DND-41 (cell line): Measurements from ENCODE around the gene KXD1.

Source experiments
- ATAC-seq: fragments of 200-7000 bp; cut with Tn5 transposase; 3 replicates; pipeline ENCODE4 v1.9.1; 2021; ENCODE audit warnings: low read depth; ENCODE audit not compliant: insufficient read depth
- DNase-seq: peaks from one replicate; pipeline ENCODE4 v3.0.0-alpha.2; 2020
- H2AFZ ChIP-seq: 2 replicates; pipeline ENCODE4 v1.6.0; 2012; ENCODE audit warnings: low read depth, low read length
- H3K27ac ChIP-seq: 2 replicates; pipeline ENCODE4 v1.5.1; 2012; ENCODE audit warnings: low read length, inconsistent platforms
- H3K27me3 ChIP-seq: fragments of 200-600 bp; sonication (generic); 2 replicates; pipeline ENCODE4 v1.6.0; 2012; ENCODE audit warnings: low read length, mild to moderate bottlenecking, inconsistent platforms; ENCODE audit not compliant: insufficient read depth, poor library complexity
- H3K36me3 ChIP-seq: 2 replicates; pipeline ENCODE4 v1.5.1; 2012; ENCODE audit warnings: low read length, inconsistent platforms; ENCODE audit not compliant: insufficient read depth
- H3K4me1 ChIP-seq: 2 replicates; pipeline ENCODE4 v1.5.1; 2012; ENCODE audit warnings: mild to moderate bottlenecking, low read length; ENCODE audit not compliant: insufficient read depth
- H3K4me2 ChIP-seq: 2 replicates; pipeline ENCODE4 v1.6.0; 2012; ENCODE audit warnings: mild to moderate bottlenecking, moderate library complexity, low read length, inconsistent platforms; ENCODE audit not compliant: insufficient read depth
- H3K4me3 ChIP-seq, 2 experiments: fragments of 200-600 bp in 1 of 2; shearing (Covaris generic) in 1 of 2; 2 replicates each; pipeline ENCODE4 v1.5.1; 2012 to 2016; ENCODE audit warnings: inconsistent platforms in 2 of 2, low read length in 2 of 2, mild to moderate bottlenecking in 2 of 2, low read depth in 1 of 2, moderate library complexity in 1 of 2
- H3K79me2 ChIP-seq: 2 replicates; pipeline ENCODE4 v1.6.0; 2012; ENCODE audit warnings: low read length, inconsistent platforms; ENCODE audit not compliant: insufficient read depth
- H3K9ac ChIP-seq: 2 replicates; pipeline ENCODE4 v1.6.0; 2012; ENCODE audit warnings: low read depth, mild to moderate bottlenecking, inconsistent platforms, low read length, moderate library complexity
- H3K9me3 ChIP-seq: 2 replicates; pipeline ENCODE4 v1.5.1; 2012; ENCODE audit warnings: low read length, moderate library complexity, mild to moderate bottlenecking, inconsistent platforms; ENCODE audit not compliant: insufficient read depth, severe bottlenecking
- H4K20me1 ChIP-seq: 2 replicates; pipeline ENCODE4 v1.6.0; 2012; ENCODE audit warnings: low read length; ENCODE audit not compliant: insufficient read depth
- EZH2 ChIP-seq: IDR thresholded peaks from 3 replicates; pipeline ENCODE4 v1.6.1; 2012; ENCODE audit warnings: borderline replicate concordance, low read depth, mild to moderate bottlenecking, moderate library complexity, low read length, inconsistent platforms; ENCODE audit not compliant: severe bottlenecking
- TF ChIP-seq, protein P1 (sequence below): IDR thresholded peaks from 2 replicates; pipeline ENCODE4 v1.5.1; 2012; ENCODE audit warnings: borderline replicate concordance, low read length, moderate library complexity, mild to moderate bottlenecking; ENCODE audit not compliant: poor library complexity, severe bottlenecking; ENCODE audit errors: extremely low read depth

KXD1 gene

DNA sequence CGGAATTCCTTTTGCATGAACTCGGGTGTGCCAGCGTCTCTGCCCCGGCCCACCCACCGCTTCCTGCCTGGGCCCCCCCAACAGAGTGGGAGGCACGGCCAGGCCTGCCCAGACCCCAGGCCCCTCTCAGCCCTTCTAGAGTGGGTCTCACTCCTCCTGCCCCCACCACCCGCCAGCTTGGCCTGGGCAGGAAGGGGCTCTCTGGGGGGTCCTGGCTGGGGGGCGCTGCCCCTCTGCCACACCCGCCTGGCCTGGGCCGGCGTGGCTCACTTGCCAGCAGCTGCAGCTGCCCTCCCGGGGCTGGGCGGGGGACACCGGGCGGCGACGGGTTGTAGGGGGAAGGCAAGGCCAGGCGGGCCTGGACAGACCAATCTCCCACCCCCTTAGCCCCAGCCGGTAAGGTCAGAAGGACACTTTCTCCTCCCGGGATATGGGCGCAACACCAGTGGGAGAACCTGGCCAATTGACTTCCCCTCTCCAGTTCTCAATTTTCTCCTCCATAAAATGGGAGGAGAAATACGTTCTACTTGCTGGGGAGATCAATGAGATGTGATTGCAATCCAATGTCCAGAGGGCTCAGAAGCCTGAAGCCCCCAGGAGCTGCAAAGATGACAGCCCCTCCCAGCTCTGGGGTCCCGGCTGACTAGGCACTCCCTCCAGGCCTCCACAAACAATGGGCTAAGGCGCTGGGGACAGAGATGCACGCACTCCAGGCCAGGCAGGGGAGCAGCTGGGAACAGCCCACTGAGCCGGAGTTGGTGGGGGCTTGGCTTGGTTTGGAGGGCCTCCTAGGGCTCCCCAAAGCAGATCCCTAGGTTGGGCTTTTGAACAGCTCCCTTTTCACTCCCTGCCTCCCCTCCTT, 46.5 kb downstream of the KXD1 start:
- no peak for DNase-seq
- Histone ChIP-seq H3K4me1 (no peaks in the 10 kb centered on the region), H3K4me3 (no peak overlapping the region), H3K79me2 (no peaks in the 10 kb centered on the region), H3K27ac (no peak overlapping the region), H3K27me3 (peaks cover 11% of the 10 kb centered on the region), H3K4me2 (no peak overlapping the region), H2AFZ (no peak overlapping the region), H3K36me3 (no peaks in the 10 kb centered on the region), H3K9ac (no peak overlapping the region), H3K9me3 (no peaks in the 10 kb centered on the region), H4K20me1 (no peaks in the 10 kb centered on the region; the same call in 1 of the 2 replicates)
- TF ChIP-seq EZH2, result no peak
- TF ChIP-seq, protein P1, sequence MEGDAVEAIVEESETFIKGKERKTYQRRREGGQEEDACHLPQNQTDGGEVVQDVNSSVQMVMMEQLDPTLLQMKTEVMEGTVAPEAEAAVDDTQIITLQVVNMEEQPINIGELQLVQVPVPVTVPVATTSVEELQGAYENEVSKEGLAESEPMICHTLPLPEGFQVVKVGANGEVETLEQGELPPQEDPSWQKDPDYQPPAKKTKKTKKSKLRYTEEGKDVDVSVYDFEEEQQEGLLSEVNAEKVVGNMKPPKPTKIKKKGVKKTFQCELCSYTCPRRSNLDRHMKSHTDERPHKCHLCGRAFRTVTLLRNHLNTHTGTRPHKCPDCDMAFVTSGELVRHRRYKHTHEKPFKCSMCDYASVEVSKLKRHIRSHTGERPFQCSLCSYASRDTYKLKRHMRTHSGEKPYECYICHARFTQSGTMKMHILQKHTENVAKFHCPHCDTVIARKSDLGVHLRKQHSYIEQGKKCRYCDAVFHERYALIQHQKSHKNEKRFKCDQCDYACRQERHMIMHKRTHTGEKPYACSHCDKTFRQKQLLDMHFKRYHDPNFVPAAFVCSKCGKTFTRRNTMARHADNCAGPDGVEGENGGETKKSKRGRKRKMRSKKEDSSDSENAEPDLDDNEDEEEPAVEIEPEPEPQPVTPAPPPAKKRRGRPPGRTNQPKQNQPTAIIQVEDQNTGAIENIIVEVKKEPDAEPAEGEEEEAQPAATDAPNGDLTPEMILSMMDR, result no peak
- no peak for ATAC-seq

DNA sequence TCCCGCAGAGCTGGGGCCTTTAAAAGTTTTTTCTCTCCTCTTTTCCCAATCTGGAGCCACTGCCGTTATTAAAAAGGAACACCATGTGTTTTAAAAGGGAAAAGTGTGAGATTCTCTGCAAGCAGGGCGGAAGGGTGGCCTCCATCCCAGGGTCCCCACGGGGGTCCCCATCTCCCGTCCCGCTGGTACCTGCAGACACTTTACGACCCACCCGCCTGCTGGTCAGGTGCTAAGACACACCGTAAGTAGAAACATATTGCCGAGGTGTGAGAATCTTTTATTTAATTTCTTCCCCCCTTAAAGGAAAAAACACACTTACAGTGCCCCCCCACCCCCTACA, 47.1 kb downstream of the KXD1 start:
- ATAC-seq, result no peak
- H3K27me3 ChIP-seq, result peaks cover 15% of the 10 kb centered on the region
- H4K20me1 ChIP-seq, result no peaks in the 10 kb centered on the region; the same call in 1 of the 2 replicates

DNA sequence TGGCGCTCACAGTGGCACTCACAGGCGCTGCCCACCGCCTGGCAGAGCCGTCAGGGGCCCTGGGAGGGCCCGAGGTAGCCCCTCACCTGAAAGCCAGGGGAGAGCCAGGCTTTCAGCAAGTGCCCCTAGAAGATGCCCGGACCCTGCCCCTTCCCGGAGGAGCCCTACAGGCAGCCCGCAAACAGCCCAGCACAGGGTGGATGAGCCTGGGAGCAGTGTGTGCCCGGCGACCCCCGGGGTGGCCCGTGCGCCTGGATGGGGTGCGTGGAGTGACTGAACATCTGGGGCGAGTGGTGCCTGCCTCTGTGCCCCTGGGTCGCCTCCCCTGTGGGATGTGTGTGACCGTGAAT, 47.5 kb downstream of the KXD1 start:
- Histone ChIP-seq H3K36me3 (no peaks in the 10 kb centered on the region), H3K79me2 (no peaks in the 10 kb centered on the region), H3K4me1 (no peaks in the 10 kb centered on the region), H3K9me3 (no peaks in the 10 kb centered on the region), H3K27ac (no peak overlapping the region), H2AFZ (no peak overlapping the region), H3K9ac (no peak overlapping the region), H3K4me3 (no peak overlapping the region), H3K4me2 (no peak overlapping the region), H4K20me1 (no peaks in the 10 kb centered on the region; the same call in 1 of the 2 replicates), H3K27me3 (peaks cover 19% of the 10 kb centered on the region)
- TF ChIP-seq, protein P1, result no peak
- TF ChIP-seq EZH2, result no peak
- DNase-seq (no peak), ATAC-seq (no peak)

More for the DNA sequence above, 47.1 kb downstream of the KXD1 start:
- no peak for DNase-seq
- Histone ChIP-seq H3K79me2 (no peaks in the 10 kb centered on the region), H3K4me3 (no peak overlapping the region), H3K27ac (no peak overlapping the region), H3K9me3 (no peaks in the 10 kb centered on the region), H3K4me1 (no peaks in the 10 kb centered on the region), H3K4me2 (no peak overlapping the region), H3K9ac (no peak overlapping the region), H2AFZ (no peak overlapping the region), H3K36me3 (no peaks in the 10 kb centered on the region)
- TF ChIP-seq EZH2, result no peak
- TF ChIP-seq, protein P1, result no peak
